ENCODE data around the gene PNPLA6.

DNA sequence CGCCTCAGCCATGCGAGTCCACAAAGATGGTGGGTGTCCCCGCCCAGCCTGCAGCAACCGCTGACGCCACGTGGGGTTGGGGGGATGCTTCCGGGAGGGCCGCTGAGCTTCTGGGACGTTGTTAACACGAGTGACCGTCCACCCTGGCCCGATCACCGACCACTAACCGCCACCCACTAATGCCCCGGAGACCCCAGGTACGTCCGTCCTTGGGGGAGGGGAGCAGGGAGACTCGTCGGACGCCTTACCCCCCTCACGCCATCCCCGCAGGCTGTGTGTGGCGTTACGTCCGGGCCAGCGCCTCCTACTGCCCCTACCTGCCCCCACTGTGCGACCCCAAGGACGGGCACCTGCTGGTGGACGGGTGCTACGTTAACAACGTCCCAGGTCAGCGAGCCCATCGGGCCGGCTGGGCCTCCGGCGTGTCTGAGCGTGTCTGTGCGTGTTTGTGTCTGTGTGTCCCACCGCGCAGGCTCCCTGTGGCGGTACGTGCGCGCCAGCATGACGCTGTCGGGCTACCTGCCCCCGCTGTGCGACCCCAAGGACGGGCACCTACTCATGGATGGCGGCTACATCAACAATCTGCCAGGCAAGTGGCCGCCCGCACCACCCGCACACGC, 21.3 kb downstream of the PNPLA6 start:
- TF ChIP-seq ZNF510 (CRISPR knock-in tag; IDR thresholded peaks at IDR 0.05; ENCODE audit: low read depth) (no peak), EZH2 (conservative IDR thresholded peaks at IDR 0.05; ENCODE audit: low read depth, low read length) (no peak), KLF6 (CRISPR knock-in tag; IDR thresholded peaks at IDR 0.05) (no peak), RNF2 (conservative IDR thresholded peaks at IDR 0.05; ENCODE audit: low read depth) (no peak)
- TF ChIP-seq, protein P1, sequence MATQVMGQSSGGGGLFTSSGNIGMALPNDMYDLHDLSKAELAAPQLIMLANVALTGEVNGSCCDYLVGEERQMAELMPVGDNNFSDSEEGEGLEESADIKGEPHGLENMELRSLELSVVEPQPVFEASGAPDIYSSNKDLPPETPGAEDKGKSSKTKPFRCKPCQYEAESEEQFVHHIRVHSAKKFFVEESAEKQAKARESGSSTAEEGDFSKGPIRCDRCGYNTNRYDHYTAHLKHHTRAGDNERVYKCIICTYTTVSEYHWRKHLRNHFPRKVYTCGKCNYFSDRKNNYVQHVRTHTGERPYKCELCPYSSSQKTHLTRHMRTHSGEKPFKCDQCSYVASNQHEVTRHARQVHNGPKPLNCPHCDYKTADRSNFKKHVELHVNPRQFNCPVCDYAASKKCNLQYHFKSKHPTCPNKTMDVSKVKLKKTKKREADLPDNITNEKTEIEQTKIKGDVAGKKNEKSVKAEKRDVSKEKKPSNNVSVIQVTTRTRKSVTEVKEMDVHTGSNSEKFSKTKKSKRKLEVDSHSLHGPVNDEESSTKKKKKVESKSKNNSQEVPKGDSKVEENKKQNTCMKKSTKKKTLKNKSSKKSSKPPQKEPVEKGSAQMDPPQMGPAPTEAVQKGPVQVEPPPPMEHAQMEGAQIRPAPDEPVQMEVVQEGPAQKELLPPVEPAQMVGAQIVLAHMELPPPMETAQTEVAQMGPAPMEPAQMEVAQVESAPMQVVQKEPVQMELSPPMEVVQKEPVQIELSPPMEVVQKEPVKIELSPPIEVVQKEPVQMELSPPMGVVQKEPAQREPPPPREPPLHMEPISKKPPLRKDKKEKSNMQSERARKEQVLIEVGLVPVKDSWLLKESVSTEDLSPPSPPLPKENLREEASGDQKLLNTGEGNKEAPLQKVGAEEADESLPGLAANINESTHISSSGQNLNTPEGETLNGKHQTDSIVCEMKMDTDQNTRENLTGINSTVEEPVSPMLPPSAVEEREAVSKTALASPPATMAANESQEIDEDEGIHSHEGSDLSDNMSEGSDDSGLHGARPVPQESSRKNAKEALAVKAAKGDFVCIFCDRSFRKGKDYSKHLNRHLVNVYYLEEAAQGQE (IDR thresholded peaks at IDR 0.05; ENCODE audit: borderline replicate concordance in 1 of 2, low read depth in 1 of 2, low read length in 2 of 2) = no peak
- TF ChIP-seq, protein P2, sequence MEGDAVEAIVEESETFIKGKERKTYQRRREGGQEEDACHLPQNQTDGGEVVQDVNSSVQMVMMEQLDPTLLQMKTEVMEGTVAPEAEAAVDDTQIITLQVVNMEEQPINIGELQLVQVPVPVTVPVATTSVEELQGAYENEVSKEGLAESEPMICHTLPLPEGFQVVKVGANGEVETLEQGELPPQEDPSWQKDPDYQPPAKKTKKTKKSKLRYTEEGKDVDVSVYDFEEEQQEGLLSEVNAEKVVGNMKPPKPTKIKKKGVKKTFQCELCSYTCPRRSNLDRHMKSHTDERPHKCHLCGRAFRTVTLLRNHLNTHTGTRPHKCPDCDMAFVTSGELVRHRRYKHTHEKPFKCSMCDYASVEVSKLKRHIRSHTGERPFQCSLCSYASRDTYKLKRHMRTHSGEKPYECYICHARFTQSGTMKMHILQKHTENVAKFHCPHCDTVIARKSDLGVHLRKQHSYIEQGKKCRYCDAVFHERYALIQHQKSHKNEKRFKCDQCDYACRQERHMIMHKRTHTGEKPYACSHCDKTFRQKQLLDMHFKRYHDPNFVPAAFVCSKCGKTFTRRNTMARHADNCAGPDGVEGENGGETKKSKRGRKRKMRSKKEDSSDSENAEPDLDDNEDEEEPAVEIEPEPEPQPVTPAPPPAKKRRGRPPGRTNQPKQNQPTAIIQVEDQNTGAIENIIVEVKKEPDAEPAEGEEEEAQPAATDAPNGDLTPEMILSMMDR (CRISPR knock-in tag; IDR thresholded peaks at IDR 0.05) = no peak

All from HepG2 (cell line).